H1 (cell line): Measurements from ENCODE around the gene FAM162A. TPM values are rescaled to one million over a fixed set of nuclear protein-coding genes. Genes with fewer than 3 reads are reported as not detected.

Experiments used
- CREB1 ChIP-seq: IDR thresholded peaks from 2 replicates; pipeline ENCODE4 v1.6.1; 2012; ENCODE audit warnings: inconsistent platforms
- CTBP2 ChIP-seq: IDR thresholded peaks from 2 replicates; pipeline ENCODE4 v1.7.0; 2011; ENCODE audit warnings: borderline replicate concordance, mild to moderate bottlenecking, moderate library complexity, mixed read lengths, low read length; ENCODE audit not compliant: insufficient read depth, insufficient read length
- MAFK ChIP-seq: IDR thresholded peaks from 2 replicates; pipeline ENCODE4 v1.6.1; 2012; ENCODE audit warnings: low read depth, mild to moderate bottlenecking, improper control_type of control experiment, low read length
- POLR2A ChIP-seq, 2 experiments: IDR thresholded peaks; 1 replicate in 1 of 2; 2 replicates in 1 of 2; pipeline ENCODE4 v1.6.1; 2011; ENCODE audit warnings: low read depth in 2 of 2, low read length in 2 of 2, mild to moderate bottlenecking in 2 of 2; ENCODE audit errors: control extremely low read depth in 1 of 2
- RAD21 ChIP-seq, 2 experiments: IDR thresholded peaks in 1 of 2; conservative IDR thresholded peaks in 1 of 2; 2 replicates each; pipeline ENCODE4 v1.6.1; 2011; ENCODE audit warnings: low read depth in 2 of 2, low read length in 2 of 2, improper control_type of control experiment in 1 of 2, inconsistent platforms in 1 of 2, mild to moderate bottlenecking in 1 of 2, moderate library complexity in 1 of 2
- SP2 ChIP-seq: IDR thresholded peaks from 2 replicates; pipeline ENCODE4 v1.6.1; 2012; ENCODE audit warnings: mild to moderate bottlenecking, low read length, inconsistent platforms
- polyA plus RNA-seq, 7 experiments: library from polyadenylated mRNA; depleted of rRNA in 3 of 7; stranded (reverse) in 5 of 7; unstranded in 2 of 7; fragments of >200 nt in 5 of 7; fragments of 200-250 nt in 2 of 7; gene quantifications; 1 replicate in 5 of 7; 2 replicates in 1 of 7; 4 replicates in 1 of 7; pipeline versions ENCODE4 v1.2.1 to v1.2.3, GENCODE V29; 2011 to 2013; ENCODE audit warnings: missing spikeins in 2 of 7, mixed read lengths in 2 of 7
- total RNA-seq: library from RNA; stranded (reverse); fragmentation: NEBNext Ultra II Directional; extraction: Animal tissue kit (Norgen Biotek cat#: 25700); gene quantifications from 2 replicates; pipeline ENCODE4 v1.2.1, GENCODE V29; 2021

The FAM162A gene
- total and polyA plus RNA-seq, 2 of the 8 experiments (the other 6 are each of a cell fraction or from before 2014, with no cell fraction given): 38.2 to 59.7 TPM

DNA sequence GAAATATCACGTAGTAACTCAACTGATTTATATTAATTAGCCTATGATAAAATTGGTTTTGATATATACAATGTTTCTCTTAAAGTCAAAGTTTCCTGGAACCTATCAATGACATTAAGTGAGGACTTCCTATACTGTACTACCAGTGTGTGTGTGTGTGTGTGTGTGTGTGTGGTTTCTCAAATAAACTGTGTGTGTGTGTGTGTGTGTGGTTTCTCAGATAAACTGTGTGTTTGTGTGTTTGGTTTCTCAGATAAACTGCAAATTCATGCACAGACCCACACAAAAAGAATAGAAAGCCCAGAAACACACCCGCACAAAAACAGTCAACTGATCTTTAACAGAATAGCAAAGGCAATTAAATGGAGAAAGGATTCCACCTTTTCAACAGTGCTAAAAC, 46.4 kb downstream of the FAM162A start (continued):
- TF ChIP-seq RAD21 (IDR thresholded peaks at IDR 0.05 in 1 of 2, conservative IDR thresholded peaks at IDR 0.05 in 1 of 2; ENCODE audit: low read depth in 2 of 2, low read length in 2 of 2) (no peak), SP2 (no peak), MAFK (no peak), CTBP2 (no peak), POLR2A (IDR thresholded peaks at IDR 0.05; ENCODE audit: control extremely low read depth in 1 of 2, low read depth in 2 of 2, low read length in 2 of 2) (no peak), CREB1 (no peak)
